Colonic mucosa (tissue), 4 donors: ENCODE measurements around the gene KLK7. TPM values are rescaled to one million over a fixed set of nuclear protein-coding genes. Genes with fewer than 3 reads are reported as not detected.

Experiments used
- DNase-seq: peaks from one replicate; pipeline ENCODE4 v3.0.0-alpha.2; 2020
- H3K27ac ChIP-seq: fragments of 200-600 bp; one replicate; pipeline ENCODE4 v1.8.0; 2021
- H3K27me3 ChIP-seq: fragments of 200-600 bp; one replicate; pipeline ENCODE4 v1.8.0; 2021
- H3K36me3 ChIP-seq: fragments of 200-600 bp; one replicate; pipeline ENCODE4 v1.8.0; 2021
- H3K4me1 ChIP-seq: fragments of 200-600 bp; one replicate; pipeline ENCODE4 v1.8.0; 2021; ENCODE audit warnings: mild to moderate bottlenecking
- H3K4me3 ChIP-seq: fragments of 200-600 bp; one replicate; pipeline ENCODE4 v1.8.0; 2021
- H3K9ac ChIP-seq, 2 donors: one replicate each; pipeline ENCODE4 v1.7.0; 2013; ENCODE audit warnings: control low read depth in 2 of 2, low read depth in 2 of 2, low read length in 2 of 2
- H3K9me3 ChIP-seq: fragments of 200-600 bp; one replicate; pipeline ENCODE4 v1.8.0; 2021
- CTCF ChIP-seq: fragments of 200-600 bp; IDR thresholded peaks from one replicate; pipeline ENCODE4 v1.8.0; 2022; ENCODE audit warnings: antibody characterized with exemption, mild to moderate bottlenecking
- intact Hi-C: fragments of 100-400 bp; cut with DNase I; formaldehyde crosslinking; loops from one replicate; pipeline ENCODE4 v1.14.1; 2022
- total RNA-seq, 2 donors: library from RNA; stranded (reverse); fragmentation: NEBNext Ultra II Directional in 1 of 2; extraction: Animal tissue kit (Norgen Biotek cat#: 25700) in 1 of 2; gene quantifications; one replicate each; pipeline ENCODE4 v1.2.1, GENCODE V29; 2021
- donor health status: healthy.
- donor health status: DM: no; HTN: no; CAD: no.
- donor health status: DM: no; HTN: no; CAD: no.

KLK7 gene
- total RNA-seq, 2 donors from 2014 or later: not detected

DNA sequence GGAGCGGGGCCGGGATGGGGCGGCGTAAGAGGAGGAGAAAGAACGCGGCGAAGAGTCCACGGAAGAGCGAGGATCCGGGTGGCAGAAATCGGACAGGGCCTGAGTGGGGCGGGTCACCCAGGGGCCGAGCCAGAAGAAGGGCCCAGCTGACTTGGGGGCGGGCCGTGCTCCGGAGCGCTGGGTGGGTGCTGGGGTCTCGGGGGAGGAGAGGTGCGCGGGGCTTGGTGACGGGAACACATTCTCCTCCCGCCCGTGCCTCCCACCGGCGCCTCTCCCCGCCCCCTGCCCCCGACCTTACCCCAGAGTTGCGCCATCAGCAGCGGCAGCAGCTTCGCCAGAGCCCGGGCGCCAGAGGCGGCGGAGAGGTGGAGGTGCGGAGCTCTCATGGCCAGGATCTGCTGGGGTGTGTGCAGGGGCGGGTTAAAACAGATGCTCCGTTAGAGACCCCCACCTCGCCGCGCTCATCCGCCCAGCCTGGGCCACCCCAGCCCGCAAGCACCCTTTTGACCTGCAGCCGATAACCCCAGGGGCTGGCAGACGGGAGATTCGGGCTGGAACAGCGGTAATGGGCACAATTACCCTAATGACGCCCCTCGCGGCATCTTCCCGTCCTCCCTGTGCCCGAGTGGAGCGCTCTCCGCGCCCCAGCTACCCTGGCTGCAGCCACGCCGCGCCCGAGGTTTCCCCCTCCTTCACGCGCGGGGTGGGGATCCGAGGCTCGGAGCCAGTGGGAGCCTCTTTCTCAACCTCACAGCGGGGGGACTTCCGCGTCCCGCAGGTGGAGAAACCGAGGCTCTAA lies 35.2 kb upstream of the KLK7 start:
- no peak for DNase-seq
- Histone ChIP-seq H3K9ac (no peak overlapping the region), H3K27me3 (peaks cover 26% of the 10 kb centered on the region), H3K4me1 (peaks cover 7% of the 10 kb centered on the region), H3K36me3 (no peaks in the 10 kb centered on the region), H3K27ac (no peak overlapping the region), H3K4me3 (peak overlapping the region; percentile 2), H3K9me3 (no peaks in the 10 kb centered on the region)
- TF ChIP-seq CTCF: no peak
- intact Hi-C loops: no loop called here

DNA sequence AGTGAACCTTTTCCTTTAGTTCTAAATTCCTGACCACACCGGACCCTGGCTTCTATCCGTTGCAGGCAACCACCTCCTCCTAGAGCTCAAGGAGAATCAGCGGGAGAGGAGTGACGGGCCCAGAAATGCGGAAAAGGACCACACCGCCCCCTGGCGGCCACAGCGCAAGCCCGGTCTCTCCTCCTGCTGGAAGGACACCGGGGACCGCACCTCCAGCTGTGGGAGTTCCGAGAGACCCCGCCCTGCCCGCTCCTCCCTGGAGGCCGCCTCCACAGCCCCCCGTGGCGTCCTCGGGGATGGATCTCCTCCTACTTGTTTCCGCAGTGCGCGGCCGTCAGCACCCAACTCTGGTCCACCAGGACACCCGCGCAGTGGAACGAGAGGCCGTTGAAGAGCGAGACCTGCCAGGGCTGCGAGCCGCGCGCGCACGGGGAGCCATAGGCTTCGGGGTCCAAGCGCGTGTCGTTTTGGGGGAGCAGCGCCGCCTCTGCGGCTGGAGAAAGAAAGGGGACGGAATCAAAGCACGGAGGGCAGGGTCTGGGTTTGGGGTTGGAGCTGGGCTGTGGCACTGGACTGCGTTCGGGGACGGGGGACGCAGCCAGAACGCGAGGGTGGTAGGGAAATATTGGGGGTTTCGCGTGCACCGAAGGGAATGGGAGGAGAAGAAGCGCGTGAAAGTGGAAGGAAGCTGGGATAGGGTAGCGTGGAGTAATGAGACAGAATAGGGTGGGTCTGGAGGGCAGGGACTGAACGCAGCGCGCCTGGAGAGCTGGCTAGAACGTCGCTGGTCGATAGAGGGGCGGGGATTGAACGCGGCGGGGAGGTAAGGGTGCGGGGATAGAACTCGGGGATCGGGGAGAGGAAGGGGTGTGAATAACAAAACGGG lies 33.3 kb upstream of the KLK7 start:
- Histone ChIP-seq H3K4me1 (peaks cover 7% of the 10 kb centered on the region), H3K27me3 (peaks cover 26% of the 10 kb centered on the region)
- intact Hi-C loops: no loop called here

DNA sequence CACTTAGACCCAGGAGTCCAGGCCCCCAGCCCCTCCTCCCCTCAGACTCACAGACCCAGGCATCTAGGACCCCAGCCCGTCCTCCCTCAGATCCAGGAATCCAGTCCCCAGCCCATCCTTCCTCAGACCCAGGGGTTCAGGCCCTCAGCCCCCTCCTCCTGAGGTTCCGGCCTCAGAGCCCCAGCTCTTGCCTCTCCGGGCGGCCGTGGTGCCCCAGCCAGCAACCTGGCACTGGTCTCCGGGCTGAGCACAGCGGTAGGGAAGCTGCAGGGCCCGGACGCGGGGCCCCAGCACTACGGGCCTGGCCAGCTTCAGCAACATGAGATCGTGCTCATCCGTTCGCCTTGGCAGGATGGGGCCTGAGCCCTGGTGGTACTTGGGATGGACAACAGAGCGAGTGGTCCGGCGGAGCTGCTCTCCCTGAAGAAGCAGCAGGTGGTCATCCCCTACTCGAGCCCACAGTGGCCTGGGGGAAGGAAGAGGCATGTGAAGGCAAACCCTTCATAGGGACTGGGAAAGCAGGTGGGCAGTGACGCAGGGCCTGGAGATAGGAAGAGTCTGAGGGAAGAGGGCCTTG lies 32.1 kb upstream of the KLK7 start:
- intact Hi-C loops: no loop called here
- no peaks in the 10 kb centered on the region for H3K9me3 ChIP-seq
- H3K4me1 ChIP-seq: peaks cover 7% of the 10 kb centered on the region
- H3K36me3 ChIP-seq: no peaks in the 10 kb centered on the region
- peaks cover 26% of the 10 kb centered on the region for H3K27me3 ChIP-seq
- no peak for DNase-seq
- no peak overlapping the region for H3K4me3 ChIP-seq
- TF ChIP-seq CTCF: no peak
- no peak overlapping the region for H3K27ac ChIP-seq
- no peak overlapping the region for H3K9ac ChIP-seq

More for the DNA sequence above, 33.3 kb upstream of the KLK7 start:
- no peak for DNase-seq
- peak; percentile 59 for TF ChIP-seq CTCF
- Histone ChIP-seq H3K9ac (no peak overlapping the region), H3K9me3 (no peaks in the 10 kb centered on the region), H3K36me3 (no peaks in the 10 kb centered on the region), H3K4me3 (no peak overlapping the region), H3K27ac (no peak overlapping the region)

DNA sequence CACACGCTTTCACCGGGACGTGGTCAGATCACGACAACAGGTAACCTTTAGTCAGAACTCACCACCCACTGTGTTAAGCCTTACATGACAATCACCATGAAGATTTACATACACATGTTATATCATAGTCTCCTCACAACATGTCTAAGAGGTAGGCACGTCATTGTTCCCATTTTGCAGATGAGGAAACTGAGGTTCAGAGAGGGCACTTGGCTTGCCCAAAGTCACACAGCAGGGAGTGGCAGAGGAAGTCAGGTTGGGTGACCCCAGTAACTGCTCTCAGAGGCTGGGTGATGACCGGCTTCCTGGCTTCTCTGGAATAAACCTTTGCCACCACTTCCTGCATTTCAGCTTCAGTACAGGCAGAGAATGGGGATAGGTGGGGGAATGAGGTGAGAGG lies 30.5 kb upstream of the KLK7 start:
- H3K27ac ChIP-seq: no peak overlapping the region
- H3K4me3 ChIP-seq: no peak overlapping the region
- H3K9me3 ChIP-seq: no peaks in the 10 kb centered on the region
- peaks cover 23% of the 10 kb centered on the region for H3K27me3 ChIP-seq
- peaks cover 4% of the 10 kb centered on the region for H3K4me1 ChIP-seq
- TF ChIP-seq CTCF: no peak
- intact Hi-C loops: no loop called here
- H3K36me3 ChIP-seq: no peaks in the 10 kb centered on the region
- no peak overlapping the region for H3K9ac ChIP-seq
- DNase-seq: no peak

- H3K27ac ChIP-seq: no peak overlapping the region
- TF ChIP-seq CTCF: no peak
- H3K36me3 ChIP-seq: no peaks in the 10 kb centered on the region
- intact Hi-C loops: no loop called here
- no peak overlapping the region for H3K4me3 ChIP-seq
- no peak overlapping the region for H3K9ac ChIP-seq
- no peak for DNase-seq
- no peaks in the 10 kb centered on the region for H3K4me1 ChIP-seq
- no peaks in the 10 kb centered on the region for H3K9me3 ChIP-seq
- peaks cover 7% of the 10 kb centered on the region for H3K27me3 ChIP-seq
These were observed 29.0 kb upstream of the KLK7 start for GRCh38 chr19:51012661-51013190.
